T1000 (cell line): ENCODE data around the gene C16orf95.
"Not testable (repeated sequence)": the region's sequence is repeated elsewhere in the genome, so short reads cannot be mapped to it uniquely, and the experiment has no call there.

Source experiments
- DNase-seq: peaks from one replicate; lab custom pipeline; 2025; ENCODE audit warnings: mixed read lengths; lab: John Stamatoyannopoulos, UW

Gene C16orf95

DNA sequence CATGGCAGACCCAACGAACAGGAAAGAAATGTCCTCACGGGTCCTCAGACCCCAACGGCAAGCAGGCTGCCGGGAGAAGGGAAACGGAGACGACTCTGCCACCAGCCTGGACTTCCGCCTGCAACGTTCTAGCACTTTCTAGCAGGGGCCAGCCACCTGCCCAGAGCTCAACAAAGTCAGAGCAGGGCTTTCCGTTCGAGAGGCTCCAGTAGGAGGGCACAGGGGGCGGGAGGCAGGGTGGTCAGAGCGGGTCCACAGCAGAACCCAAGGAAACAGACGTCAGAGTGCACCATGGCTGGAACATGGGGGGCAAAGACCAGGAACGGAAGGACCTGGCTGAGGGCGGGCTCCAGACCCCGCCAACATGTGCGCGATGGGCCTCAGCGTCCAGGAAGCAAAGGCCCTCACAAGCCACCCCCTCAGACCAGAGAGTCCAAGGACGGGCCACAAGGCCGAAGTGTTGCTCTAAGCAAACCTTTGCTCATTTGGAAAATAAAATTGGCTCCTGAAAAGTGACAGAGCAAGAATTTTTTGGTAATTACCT, 29.4 kb upstream of the C16orf95 start:
- DNase-seq, result no peak

DNA sequence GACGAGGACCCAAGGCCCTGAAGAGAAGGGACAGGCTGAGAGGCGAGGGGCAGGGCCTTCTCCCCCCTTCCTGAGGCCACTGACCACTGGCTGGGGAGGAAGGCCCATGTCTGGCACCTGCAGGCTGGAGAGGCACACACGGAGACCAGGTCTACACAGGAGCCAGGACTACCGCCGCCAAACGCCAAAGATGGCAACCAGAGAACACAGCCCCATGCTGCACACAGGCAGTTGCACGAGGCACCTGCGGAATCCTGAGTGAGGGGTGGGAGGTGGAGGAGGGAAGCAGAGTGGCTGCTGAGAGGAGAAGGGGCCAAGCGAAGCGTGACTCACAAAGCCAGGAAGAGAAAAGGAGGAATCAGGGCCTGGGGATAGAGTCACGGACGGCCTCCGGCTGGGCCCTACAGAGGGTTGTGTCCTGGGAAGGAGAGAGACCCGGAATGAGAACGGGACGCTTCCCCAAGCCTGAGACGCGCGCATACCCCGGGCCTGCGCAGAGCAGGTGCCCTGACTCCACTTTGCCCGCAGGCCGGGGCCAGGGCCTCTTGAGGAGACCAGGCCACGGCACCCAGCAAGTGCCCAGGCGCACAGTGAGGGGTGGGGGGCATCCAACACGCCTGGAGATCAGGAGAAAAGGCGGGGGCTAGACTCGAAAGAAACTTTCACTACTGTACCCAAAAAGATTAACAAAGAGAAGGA, 28.7 kb upstream of the C16orf95 start:
- DNase-seq, result no peak

DNA sequence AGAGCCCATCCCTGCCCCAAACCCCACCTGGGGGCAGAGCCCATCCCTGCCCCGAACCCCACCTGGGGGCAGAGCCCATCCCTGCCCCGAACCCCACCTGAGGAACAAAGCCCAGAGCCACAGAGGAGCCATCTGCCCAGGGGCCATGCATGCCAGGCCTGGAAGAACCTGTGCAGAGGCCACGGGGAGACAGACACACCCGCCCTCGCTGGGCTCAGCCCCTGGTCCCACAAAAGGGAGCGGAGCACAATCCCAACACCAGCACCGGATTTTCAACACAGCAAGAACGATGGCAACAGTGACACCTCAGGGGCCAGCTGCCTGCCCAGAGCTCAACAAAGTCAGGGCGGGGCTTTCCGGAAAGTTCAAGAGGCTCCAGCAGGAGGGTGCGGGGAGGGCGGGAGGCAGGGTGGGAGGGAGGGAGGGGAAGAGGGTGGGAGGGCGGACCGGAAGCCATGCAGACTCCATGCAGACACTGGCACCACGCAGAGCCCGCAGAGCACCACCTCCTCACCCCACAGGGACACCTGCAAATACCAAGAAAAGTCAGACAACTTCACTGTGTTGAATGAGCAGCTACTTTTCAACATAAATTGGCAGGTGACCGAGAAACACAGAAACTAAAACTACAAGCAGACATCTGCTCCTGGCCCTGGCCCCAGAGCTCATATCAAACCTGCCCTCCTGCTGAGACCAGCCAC, 27.9 kb upstream of the C16orf95 start:
- DNase-seq, result no peak

DNA sequence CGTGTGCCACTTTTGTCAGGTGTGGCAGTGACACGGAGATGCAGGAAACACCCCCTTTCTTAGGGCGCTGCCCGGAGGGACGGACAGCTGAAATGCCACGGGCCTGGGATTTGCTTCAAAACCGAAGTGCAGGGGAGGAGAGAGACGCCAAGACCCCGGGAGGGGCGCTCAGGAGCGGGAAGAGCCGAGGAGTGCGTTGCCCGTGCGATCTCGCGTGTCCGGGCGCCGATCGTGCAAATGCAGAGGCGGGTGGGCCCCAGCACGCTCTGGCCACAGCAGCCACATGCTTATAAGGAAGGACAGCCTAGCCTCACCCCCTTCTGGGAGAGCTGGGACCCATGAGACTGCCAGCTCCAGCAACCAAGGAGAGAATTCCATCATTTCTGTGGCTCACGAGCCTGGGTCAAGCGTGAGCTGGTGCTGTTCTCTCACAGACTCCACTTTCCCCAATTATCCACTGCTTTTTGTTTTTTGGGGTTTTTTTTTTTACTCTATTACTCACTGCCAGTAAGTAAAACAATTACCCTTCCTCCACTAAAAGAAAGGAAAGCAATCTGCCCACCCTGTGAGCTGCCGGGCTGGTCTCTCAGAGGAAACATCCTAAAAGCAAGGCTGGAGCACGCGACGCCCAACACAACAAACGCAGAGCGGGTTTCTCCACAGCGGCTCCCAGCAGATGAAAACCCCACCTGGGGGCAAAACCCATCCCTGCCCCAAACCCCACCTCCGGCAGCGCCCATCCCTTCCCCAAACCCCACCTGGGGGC, 27.2 kb upstream of the C16orf95 start:
- DNase-seq, result no peak

DNA sequence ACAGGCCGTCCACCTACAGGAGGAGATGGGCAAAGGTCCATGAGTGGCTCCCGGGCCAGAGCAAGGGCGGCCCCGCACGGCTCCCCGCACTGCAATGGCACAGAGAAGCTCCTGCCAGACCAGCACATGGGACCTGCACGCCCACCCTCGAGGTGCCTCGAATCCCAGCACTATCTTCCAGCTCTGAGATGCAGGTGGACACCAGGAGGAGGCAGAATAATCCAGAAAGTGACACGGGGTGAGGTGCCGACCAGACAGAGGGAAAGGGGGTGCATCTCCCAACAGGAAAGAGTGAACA, 26.5 kb upstream of the C16orf95 start:
- DNase-seq, result no peak

DNA sequence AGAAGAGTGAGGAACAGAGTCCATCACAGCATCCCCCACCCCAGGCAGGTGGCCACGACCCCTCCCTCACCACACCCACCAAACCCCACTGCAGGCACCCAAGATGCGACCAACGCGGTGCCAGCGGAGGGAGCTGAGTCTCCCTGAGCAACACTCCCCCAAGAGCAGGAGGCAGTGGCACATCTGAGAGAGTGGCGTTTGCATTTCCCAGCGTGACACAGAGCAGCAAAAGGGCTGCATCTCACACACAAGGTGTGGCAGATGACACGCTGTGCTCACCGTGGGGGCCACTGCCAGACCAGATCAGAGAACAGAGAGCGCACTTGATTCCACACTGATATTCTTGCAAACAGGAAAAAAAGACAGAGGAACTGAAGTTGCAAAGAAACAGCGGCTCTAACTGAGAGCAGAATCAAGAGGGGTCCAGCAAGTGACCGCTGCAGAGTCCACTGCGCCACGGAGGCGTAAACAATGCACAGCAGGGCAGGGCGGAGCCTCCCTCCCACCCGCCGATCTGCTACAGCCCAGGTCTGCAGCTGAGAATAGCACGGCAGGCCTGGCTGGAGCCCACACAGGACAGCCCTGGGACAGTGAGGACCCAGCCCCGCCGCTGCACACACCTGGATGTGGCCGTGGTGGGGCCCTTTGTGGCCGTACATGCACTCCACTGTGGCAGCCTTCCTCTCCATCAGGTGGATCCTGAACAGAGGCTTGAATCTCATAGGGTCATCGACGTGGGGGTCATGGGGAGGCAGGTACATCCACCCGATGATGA, 26.0 kb upstream of the C16orf95 start:
- DNase-seq, result no peak

DNA sequence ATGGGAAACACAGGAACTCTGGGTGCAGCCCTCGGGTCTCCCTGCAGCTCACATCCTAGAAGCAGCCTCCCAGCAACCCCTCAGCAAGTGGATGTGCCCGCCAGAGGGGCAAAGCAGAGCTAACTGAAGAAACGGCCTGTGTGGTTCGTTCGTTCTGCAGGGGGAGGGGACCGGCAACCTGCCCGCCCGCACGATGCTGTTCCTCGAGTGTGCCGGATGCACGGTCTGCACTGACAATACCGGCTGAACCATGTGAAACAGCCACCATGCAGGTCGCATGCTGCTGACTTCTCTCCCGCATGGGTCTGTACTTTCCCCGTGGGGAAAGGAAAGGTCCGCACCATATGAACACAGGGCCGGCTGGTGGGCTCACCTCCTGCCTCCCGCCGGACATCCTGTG, 25.3 kb upstream of the C16orf95 start:
- no peak for DNase-seq

DNA sequence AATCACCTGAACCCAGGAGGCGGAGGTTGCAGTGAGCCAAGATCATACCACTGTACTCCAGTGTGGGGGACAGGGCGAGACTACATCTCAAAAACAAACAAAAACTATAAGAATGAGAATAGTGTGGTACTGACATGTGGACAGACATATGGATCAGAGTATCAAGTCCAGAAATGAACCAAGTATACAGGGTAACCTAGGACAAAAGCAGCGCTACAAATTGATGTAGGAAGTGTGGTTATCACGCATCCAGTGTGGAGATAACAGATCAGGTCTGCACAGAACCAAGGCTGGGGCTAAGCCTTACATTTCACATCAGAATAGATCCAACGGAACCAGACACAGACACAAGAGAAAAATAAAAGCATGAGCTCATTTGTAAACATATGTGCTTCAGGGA, 23.0 kb upstream of the C16orf95 start:
- no peak for DNase-seq

DNA sequence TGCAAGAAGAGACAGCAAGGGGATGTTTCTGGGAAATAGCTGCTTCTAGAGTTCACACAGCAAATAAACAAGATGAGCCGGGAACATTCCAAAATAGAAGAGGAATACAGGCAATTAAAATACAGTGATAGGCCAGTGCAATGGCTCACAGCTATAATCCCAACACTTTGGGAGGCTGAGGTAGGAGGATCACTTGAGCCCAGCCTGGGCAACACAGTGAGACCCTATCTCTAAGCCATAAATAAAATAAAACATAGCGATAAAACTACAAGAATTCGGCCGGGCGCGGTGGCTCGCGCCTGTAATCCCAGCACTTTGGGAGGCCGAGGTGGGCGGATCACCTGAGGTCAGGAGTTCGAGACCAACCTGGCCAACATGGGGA, 22.5 kb upstream of the C16orf95 start:
- DNase-seq, result not testable (repeated sequence)

DNA sequence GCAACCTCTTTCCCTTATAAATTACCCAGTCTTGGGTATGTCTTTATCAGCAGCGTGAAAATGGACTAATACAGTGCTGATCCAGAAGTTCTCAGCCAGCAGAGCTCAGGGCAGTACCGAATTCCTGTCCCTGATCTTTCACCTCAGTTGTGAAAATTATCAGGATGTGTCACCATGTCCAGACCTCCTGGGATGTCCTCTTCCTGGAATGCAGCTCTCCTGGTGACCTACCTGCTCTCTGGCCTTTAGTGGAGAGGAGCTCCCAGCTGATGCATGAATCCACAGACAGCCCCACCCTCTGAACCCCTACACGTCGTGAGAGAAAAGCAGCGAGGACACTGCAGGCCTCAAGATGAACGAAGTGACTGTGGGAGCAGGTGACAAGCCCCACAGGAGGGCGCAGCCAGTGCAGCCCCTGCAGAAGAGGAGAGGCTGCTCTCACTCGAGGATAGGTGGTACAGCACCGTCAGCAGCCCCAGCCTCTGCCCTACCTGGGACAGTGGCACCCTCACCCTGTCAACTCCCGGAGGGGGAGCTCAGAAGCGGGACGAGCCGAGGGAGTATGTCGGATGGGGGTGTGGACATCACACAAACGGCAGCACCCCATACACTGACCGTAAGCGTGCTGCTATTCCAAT, 22.0 kb upstream of the C16orf95 start:
- DNase-seq, result no peak

DNA sequence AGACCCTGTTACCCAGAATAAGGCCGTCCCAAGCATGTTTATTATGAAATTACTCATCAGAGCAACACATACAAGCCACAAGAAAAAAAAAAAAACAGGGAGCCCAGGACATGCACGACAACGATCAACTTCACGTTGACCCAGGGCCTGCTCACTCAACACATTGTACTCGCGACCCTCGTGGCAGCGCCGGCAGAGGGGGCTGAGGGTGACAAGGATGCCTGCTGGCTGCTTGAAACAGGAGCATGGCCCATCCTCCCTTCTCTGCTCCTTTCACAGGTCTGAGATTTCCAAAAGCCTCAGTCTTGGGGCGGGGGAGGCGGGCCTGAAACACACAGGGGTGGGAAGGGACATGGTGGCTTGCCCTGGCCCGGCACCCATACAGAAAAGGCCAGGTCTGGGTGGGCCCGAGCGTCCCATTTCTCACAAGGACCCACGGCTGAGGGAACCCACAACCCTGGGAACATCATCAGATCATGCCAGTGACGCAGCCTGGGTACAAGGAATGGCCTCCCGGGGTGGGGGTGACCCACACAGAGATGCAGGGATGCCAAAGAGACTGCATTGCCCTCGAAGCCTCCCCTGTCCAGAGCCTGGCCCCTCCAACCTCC, 21.1 kb upstream of the C16orf95 start:
- DNase-seq, result no peak

DNA sequence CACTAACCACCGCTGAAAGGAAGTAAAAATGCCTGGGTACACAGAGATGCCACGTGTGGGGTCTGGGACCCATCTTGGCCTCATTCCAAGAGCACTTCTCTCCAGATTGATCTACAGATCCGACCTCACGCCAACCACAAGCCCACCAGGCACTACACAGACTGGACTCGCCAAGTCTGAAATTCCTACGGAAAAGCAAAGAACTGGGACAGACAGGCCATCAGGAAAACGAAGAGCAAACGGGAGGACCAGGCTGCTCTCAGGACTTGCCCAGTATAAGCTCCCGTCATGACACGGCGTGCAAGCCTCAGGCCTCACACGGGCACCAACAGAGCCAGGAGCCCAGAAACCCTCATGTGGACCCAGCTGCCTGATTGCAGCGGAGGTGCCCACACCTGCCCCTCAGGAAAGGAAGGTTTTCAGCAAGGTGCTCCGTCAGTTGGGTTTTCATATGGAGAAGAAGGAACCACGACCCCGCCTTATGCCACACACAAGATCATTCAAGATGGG, 20.1 kb upstream of the C16orf95 start:
- no peak for DNase-seq

DNA sequence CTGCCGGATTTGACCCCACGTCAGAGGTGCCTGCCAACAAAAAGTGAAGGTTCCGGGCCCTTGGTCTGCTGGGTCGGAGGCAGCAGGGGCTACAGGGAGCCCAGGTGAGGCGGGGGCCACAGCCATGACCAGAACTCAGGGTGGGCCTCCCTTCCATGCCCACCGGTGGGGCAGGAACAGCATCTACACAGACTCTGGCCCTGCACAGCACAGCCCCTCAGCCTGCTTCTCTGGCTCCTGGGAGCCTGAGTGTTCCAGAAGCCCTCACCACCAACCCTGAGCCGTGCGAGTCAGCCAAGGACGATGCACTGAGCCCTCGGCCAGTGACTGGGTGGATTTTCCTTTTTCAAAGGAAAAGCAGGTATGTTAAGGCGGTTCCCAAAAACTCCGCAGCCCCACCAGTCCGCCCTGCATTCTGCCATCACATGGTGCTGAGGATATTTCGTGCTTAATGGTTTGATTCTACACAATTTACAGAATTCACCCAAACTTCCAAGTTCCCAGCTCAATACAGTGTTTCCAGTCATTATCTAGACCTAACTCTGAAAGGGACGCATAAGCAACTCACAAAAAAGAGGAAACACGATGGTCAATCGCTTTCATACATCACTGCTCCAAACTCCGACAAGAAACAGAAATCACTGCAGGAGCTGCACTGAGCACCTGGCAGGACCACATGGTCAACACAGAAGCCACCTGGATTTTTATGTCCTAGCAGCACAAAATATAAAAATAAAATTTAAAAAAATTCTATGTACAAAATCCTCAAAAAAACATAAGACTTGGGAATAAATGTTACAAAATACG, 19.4 kb upstream of the C16orf95 start:
- DNase-seq, result no peak

DNA sequence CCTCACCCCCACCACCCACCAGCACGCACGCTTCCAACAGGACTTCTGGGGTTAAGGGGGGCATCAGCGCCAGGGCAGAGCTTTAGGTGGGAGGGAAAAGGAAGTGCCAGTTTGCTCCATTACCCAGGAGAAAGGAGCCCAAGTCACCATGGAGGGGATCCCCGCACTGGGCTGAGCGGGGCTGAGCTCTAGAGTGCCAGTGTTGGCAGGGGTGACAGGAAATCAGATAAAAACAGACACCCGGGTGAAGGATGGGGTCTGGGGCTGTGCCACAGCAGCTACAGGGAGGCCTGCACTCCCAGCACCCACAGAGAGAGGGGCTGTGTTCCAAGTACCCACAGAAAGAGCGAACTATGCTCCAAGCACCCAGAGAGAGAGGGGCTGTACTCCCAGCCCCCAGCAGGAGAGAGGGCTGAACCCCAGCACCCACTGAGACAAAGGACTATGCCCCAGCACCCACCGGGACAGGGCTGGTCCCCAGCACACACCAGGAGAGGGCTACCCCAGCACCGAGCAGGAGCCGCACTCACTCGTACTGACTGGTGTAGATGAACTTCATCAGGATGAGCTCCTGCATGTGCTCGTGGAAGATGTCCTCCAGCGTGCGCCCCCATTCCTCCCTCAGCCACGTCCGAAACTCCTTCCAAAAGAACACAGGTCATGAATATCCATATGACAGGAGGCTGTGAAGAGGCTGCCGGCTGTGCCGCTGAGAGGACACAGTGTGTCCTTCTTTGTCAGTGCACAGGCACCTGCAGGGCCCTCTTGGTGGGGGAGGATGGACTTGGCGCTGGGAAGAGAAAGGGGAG, 18.6 kb upstream of the C16orf95 start:
- DNase-seq, result no peak

DNA sequence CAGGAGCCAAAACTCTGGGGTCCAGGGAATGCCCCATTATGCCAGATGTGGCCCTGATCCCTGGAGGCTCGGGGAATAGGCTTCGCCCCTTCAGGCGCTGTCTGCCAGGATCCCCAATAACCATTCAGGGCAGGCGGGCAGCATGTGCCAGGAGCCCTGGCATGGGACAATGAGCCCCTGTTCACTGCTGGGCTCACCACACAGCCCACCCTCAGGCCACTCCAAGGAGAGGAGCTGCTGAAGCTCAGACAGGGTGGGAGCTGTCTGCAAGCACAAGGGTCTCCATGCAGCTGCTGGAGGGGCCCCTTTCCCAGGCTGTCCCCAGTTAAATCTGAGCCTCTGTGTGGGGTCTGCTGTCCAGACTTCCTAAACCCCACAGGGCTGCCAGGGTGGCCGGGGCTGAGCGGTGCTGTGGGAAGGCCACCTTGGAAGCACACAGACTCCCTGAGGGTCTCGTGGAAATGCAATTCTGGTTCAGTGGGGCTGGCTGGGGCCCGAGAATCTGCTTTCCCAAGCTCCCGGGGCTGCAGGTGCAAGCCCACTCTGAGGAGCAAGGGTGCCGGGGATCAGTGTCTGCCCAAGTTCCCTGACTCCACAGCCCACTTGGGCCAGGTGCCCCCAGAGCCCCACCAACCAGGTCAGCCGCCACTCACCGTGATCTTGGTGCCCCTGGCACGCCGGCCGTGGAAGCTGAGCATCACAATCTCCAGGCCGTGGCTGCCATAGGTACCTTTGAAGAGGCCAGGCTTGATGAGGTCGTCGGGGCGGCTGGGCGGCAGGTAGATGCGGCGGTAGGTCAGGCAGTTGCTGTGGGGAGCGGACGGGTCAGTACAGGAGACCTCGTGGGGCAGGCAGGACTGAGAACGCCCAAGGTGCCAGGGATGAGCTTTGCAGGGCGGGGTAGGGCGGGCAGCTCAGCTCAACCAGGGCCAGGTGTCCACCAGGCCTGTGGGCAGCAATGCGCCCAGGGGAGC, 17.7 kb upstream of the C16orf95 start:
- no peak for DNase-seq

DNA sequence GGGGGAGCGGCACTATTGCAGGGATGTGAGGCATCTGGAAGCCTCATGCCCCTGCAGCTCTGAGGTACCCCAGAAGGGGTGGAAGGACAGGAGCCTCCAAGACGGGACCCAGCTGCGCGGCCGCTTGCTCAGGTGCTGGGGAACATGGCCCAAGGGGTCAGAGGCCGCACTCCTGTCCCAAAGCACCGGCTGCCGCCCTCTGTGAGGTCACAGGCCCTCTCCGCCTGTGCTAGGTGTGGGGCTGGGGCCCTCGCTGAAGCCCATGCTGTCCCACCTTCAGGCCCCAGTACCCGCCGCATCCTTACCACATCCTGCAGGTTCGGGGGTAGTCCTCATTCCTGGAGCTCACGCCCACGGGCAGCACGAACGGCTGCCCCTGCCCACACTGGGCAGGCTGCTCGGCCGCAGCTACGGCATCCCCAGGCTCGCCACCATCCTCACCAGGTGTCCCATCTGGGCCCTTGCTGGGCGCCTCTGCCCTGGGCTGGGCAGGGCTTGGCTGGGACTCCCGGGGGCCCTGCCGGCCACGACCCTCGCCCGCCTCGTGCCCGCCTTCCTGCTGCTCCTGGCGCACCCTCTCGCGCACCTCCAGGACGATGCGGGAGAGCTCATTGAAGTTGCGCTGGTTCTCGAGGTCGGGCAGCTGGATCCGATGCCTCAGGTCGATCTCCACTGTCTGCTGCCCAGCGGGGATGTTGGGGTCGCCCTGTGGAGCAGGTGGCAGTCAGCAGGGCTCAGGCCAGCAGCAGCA, 16.6 kb upstream of the C16orf95 start:
- DNase-seq, result no peak

DNA sequence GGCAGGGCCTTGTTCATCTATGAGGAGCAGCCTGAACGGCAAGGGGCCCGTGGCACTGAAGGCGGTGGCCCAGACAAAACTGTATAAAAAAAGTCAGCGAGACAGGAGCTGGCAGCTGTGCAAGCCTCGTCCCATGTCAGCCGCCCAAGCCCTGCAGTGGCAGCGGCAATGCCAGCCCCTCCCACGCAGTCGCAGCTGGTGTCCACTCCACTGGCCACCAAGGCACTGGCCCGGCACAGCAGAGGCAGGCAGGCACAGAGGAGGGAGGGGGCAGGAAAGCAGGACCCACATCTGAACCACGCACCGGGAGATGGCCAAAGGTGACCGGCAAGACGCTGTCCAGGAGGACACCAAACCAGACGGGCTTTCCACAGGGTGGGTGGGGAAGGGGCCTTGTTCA, 15.9 kb upstream of the C16orf95 start:
- DNase-seq, result no peak
